Measurements from ENCODE around the gene NUP42. TPM values are rescaled to one million over a fixed set of nuclear protein-coding genes. Genes with fewer than 3 reads are reported as not detected.

The NUP42 gene
- total and polyA plus RNA-seq, 9 of the 15 experiments (the other 6 are each of a cell fraction or from before 2014, with no cell fraction given) = 41.8 to 86.4 (median 71.2) TPM

DNA sequence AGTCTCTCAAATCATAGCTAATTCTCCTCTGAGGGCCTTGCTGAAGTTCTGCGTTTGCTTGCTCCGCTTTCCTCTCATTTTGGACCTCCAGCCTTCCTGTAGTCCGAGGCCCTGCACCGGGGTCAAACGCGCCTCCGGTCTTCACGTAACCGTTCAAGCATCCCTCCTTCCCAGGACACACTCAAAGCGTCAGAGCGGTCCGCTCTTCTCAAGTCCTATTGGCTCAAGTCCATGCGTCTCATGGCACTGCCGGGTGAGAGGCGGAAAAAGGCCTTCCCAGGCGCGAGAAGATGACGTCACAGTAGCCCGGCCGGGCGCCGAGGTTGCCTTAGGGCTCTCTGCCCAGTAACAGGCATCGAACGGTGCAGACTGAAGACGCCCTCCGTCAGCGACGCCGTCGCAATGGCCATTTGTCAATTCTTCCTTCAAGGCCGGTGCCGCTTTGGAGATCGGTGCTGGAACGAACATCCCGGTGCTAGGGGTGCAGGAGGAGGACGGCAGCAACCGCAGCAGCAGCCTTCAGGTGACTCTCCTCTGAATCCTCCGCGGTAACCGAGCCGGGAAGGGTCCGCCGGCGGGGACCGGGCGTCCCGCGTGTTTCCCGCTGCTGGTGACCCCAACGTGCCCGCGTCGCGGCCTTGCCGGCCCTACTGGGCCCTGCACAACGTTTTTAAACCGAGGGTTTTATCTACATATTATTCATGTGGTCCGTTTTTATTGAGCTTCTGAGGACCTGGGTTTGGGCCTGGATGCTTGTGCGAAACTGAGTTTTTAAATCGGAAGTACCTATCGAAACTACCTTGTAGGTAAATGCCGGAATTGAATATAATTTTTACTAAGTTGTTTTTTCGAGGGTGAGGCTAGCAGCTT, at the start of gene NUP42 (continued):
- TF ChIP-seq REST (IDR thresholded peaks at IDR 0.05; ENCODE audit: borderline replicate concordance) (no peak), REST (CRISPR knock-in tag; IDR thresholded peaks at IDR 0.05; ENCODE audit: low read depth) (no peak; the same call in 1 of the 2 replicates), NR3C1 (CRISPR knock-in tag; IDR thresholded peaks at IDR 0.05) (no peak), CCAR2 (IDR thresholded peaks at IDR 0.05; ENCODE audit: low read depth, low read length) (no peak), HDGF (IDR thresholded peaks at IDR 0.05) (no peak), HEY1 (CRISPR knock-in tag; IDR thresholded peaks at IDR 0.05; ENCODE audit: borderline replicate concordance) (no peak), ZBTB1 (CRISPR knock-in tag; IDR thresholded peaks at IDR 0.05; ENCODE audit: borderline replicate concordance, low read depth) (0 out of 2 replicates have a peak, but pooled peaks have one; percentile 72), NFIC (IDR thresholded peaks at IDR 0.05) (peak; percentile 86), IFI16 (CRISPR knock-in tag; IDR thresholded peaks at IDR 0.05) (no peak), RBM15 (IDR thresholded peaks at IDR 0.05; ENCODE audit: insufficient read depth, low read length) (no peak), MAZ (CRISPR knock-in tag; conservative IDR thresholded peaks at IDR 0.05 in 1 of 2, IDR thresholded peaks at IDR 0.05 in 1 of 2) (peak; percentile 35 to 52; a peak in 2 of 4 replicates), FIP1L1 (IDR thresholded peaks at IDR 0.05; ENCODE audit: low read depth, low read length, poor library complexity, severe bottlenecking) (peak; percentile 41), TGIF2 (CRISPR knock-in tag; IDR thresholded peaks at IDR 0.05) (peak; percentile 47; the same call in 1 of the 2 replicates), CBX3 (IDR thresholded peaks at IDR 0.05; ENCODE audit: borderline replicate concordance in 1 of 2, low read length in 2 of 2) (no peak; a peak in 1 of 3 replicates), MTA1 (IDR thresholded peaks at IDR 0.05; ENCODE audit: borderline replicate concordance) (peak; percentile 99), MBD2 (IDR thresholded peaks at IDR 0.05; ENCODE audit: borderline replicate concordance, low read depth) (peak; percentile 83; the same call in 1 of the 2 replicates)
- TF ChIP-seq, protein P1, sequence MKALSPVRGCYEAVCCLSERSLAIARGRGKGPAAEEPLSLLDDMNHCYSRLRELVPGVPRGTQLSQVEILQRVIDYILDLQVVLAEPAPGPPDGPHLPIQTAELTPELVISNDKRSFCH (CRISPR knock-in tag; IDR thresholded peaks at IDR 0.05) = no peak
- TF ChIP-seq, protein P1 (tag; IDR thresholded peaks at IDR 0.05) = 0 out of 2 replicates have a peak, but pooled peaks have one; percentile 25
